ENCODE data around the gene HOTAIR.

HOTAIR gene

GRCh38 chr12:53990311-53991076 is 15.7 kb upstream of the HOTAIR start:
- TF ChIP-seq CTCF (IDR thresholded peaks at IDR 0.05; ENCODE audit: borderline replicate concordance, control extremely low read depth, extremely low read depth, insufficient read depth, missing control alignments): no peak
- DNase-seq (ENCODE audit: low spot score): no peak
- in situ Hi-C loops (cut with MboI; ENCODE audit: low sequenced_read_pairs, unreplicated experiment): no loop called here

- in situ Hi-C loops (cut with MboI; ENCODE audit: low sequenced_read_pairs, unreplicated experiment): no loop called here
- DNase-seq (ENCODE audit: low spot score): peak; percentile 73
- peak; percentile 53 for TF ChIP-seq CTCF (IDR thresholded peaks at IDR 0.05; ENCODE audit: borderline replicate concordance, control extremely low read depth, extremely low read depth, insufficient read depth, missing control alignments)
These were observed 14.7 kb upstream of the HOTAIR start for GRCh38 chr12:53989227-53990113.

GRCh38 chr12:53988541-53989226 is 13.9 kb upstream of the HOTAIR start:
- in situ Hi-C loops (cut with MboI; ENCODE audit: low sequenced_read_pairs, unreplicated experiment): no loop called here
- no peak for DNase-seq (ENCODE audit: low spot score)
- TF ChIP-seq CTCF (IDR thresholded peaks at IDR 0.05; ENCODE audit: borderline replicate concordance, control extremely low read depth, extremely low read depth, insufficient read depth, missing control alignments): no peak

GRCh38 chr12:53987787-53988230 is 13.1 kb upstream of the HOTAIR start:
- in situ Hi-C loops (cut with MboI; ENCODE audit: low sequenced_read_pairs, unreplicated experiment): no loop called here
- TF ChIP-seq CTCF (IDR thresholded peaks at IDR 0.05; ENCODE audit: borderline replicate concordance, control extremely low read depth, extremely low read depth, insufficient read depth, missing control alignments): no peak
- DNase-seq (ENCODE audit: low spot score): no peak

- no peak for TF ChIP-seq CTCF (IDR thresholded peaks at IDR 0.05; ENCODE audit: borderline replicate concordance, control extremely low read depth, extremely low read depth, insufficient read depth, missing control alignments)
- in situ Hi-C loops (cut with MboI; ENCODE audit: low sequenced_read_pairs, unreplicated experiment): no loop called here
- no peak for DNase-seq (ENCODE audit: low spot score)
These were observed 12.1 kb upstream of the HOTAIR start for GRCh38 chr12:53986686-53987483.
